ENCODE data around the gene RALY. TPM values are rescaled to one million over a fixed set of nuclear protein-coding genes. Genes with fewer than 3 reads are reported as not detected.

The RALY gene
- polyA plus RNA-seq, 1 donor from 2014 or later, result 221 TPM

DNA sequence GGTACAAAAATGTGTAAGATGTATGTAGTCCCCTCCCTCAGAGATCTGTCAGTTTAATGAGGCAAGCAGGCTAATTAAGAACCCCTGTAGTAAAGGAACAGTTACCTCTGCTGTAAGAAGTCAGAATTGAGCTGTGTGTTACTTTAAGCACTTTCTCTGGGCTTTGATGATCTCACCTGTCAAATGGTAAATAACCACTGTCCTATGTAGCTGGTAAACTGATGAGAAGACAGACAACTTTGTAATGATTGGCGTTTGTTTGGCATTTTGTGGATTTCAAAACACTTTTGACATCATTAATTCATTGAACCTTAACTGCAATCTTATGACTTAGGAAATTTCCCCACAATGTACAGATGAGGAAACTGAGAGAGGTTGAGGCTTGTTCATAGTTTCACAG lies 55.7 kb downstream of the RALY start:
- Histone ChIP-seq H3K4me2 (ENCODE audit: low read length) (no peak overlapping the region), H3K4me3 (ENCODE audit: low read length) (no peak overlapping the region), H3K9me3 (ENCODE audit: low read length) (no peaks in the 10 kb centered on the region), H2AFZ (ENCODE audit: low read depth, low read length) (no peak overlapping the region), H3K9ac (ENCODE audit: low read length) (no peak overlapping the region), H3K36me3 (ENCODE audit: insufficient read depth, low read length) (no peaks in the 10 kb centered on the region), H4K20me1 (ENCODE audit: insufficient read depth) (no peaks in the 10 kb centered on the region), H3F3A (ENCODE audit: insufficient read depth, low read length, poor library complexity, severe bottlenecking) (no peaks in the 10 kb centered on the region), H3K79me2 (replicated peaks; ENCODE audit: insufficient read depth, low read length) (peaks cover 16% of the 10 kb centered on the region), H3K27me3 (ENCODE audit: insufficient read depth, low read depth, low read length) (no peaks in the 10 kb centered on the region), H3K9me2 (ENCODE audit: insufficient read depth, low read length) (no peaks in the 10 kb centered on the region), H3K27ac (ENCODE audit: low read length) (no peak overlapping the region)
- TF ChIP-seq SMC3 (conservative IDR thresholded peaks at IDR 0.05; ENCODE audit: poor library complexity), result no peak
- TF ChIP-seq RAD21 (conservative IDR thresholded peaks at IDR 0.05), result no peak
- TF ChIP-seq MXI1 (conservative IDR thresholded peaks at IDR 0.05; ENCODE audit: poor library complexity, severe bottlenecking), result no peak

GRCh38 chr20:34049897-34050695 lies 56.4 kb downstream of the RALY start:
- H4K20me1 ChIP-seq (ENCODE audit: insufficient read depth), result no peaks in the 10 kb centered on the region
- TF ChIP-seq TAF1 (IDR thresholded peaks at IDR 0.05; ENCODE audit: low read depth), result no peak
- TF ChIP-seq, protein P1, sequence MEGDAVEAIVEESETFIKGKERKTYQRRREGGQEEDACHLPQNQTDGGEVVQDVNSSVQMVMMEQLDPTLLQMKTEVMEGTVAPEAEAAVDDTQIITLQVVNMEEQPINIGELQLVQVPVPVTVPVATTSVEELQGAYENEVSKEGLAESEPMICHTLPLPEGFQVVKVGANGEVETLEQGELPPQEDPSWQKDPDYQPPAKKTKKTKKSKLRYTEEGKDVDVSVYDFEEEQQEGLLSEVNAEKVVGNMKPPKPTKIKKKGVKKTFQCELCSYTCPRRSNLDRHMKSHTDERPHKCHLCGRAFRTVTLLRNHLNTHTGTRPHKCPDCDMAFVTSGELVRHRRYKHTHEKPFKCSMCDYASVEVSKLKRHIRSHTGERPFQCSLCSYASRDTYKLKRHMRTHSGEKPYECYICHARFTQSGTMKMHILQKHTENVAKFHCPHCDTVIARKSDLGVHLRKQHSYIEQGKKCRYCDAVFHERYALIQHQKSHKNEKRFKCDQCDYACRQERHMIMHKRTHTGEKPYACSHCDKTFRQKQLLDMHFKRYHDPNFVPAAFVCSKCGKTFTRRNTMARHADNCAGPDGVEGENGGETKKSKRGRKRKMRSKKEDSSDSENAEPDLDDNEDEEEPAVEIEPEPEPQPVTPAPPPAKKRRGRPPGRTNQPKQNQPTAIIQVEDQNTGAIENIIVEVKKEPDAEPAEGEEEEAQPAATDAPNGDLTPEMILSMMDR (IDR thresholded peaks at IDR 0.05; ENCODE audit: poor library complexity, severe bottlenecking), result no peak
- no peak for TF ChIP-seq EZH2 (IDR thresholded peaks at IDR 0.05; ENCODE audit: borderline replicate concordance, insufficient read depth, low read length, poor library complexity, severe bottlenecking)
- no peak for TF ChIP-seq SMC3 (conservative IDR thresholded peaks at IDR 0.05; ENCODE audit: poor library complexity)
- TF ChIP-seq, protein P2, sequence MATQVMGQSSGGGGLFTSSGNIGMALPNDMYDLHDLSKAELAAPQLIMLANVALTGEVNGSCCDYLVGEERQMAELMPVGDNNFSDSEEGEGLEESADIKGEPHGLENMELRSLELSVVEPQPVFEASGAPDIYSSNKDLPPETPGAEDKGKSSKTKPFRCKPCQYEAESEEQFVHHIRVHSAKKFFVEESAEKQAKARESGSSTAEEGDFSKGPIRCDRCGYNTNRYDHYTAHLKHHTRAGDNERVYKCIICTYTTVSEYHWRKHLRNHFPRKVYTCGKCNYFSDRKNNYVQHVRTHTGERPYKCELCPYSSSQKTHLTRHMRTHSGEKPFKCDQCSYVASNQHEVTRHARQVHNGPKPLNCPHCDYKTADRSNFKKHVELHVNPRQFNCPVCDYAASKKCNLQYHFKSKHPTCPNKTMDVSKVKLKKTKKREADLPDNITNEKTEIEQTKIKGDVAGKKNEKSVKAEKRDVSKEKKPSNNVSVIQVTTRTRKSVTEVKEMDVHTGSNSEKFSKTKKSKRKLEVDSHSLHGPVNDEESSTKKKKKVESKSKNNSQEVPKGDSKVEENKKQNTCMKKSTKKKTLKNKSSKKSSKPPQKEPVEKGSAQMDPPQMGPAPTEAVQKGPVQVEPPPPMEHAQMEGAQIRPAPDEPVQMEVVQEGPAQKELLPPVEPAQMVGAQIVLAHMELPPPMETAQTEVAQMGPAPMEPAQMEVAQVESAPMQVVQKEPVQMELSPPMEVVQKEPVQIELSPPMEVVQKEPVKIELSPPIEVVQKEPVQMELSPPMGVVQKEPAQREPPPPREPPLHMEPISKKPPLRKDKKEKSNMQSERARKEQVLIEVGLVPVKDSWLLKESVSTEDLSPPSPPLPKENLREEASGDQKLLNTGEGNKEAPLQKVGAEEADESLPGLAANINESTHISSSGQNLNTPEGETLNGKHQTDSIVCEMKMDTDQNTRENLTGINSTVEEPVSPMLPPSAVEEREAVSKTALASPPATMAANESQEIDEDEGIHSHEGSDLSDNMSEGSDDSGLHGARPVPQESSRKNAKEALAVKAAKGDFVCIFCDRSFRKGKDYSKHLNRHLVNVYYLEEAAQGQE (IDR thresholded peaks at IDR 0.05; ENCODE audit: borderline replicate concordance), result no peak
- no peak for TF ChIP-seq RAD21 (conservative IDR thresholded peaks at IDR 0.05)
- TF ChIP-seq POLR2AphosphoS5 (IDR thresholded peaks at IDR 0.05), result no peak
- TF ChIP-seq EP300 (conservative IDR thresholded peaks at IDR 0.05; ENCODE audit: poor library complexity, severe bottlenecking), result no peak
- no peak for TF ChIP-seq MXI1 (conservative IDR thresholded peaks at IDR 0.05; ENCODE audit: poor library complexity, severe bottlenecking)

More at GRCh38 chr20:34049897-34050695, 56.4 kb downstream of the RALY start:
- no peak overlapping the region for H3K9ac ChIP-seq (ENCODE audit: low read length)
- H3K4me3 ChIP-seq (ENCODE audit: low read length), result no peak overlapping the region
- H3K9me2 ChIP-seq (ENCODE audit: insufficient read depth, low read length), result no peaks in the 10 kb centered on the region
- no peak overlapping the region for H2AFZ ChIP-seq (ENCODE audit: low read depth, low read length)
- no peak overlapping the region for H3K4me2 ChIP-seq (ENCODE audit: low read length)
- peaks cover 16% of the 10 kb centered on the region for H3K79me2 ChIP-seq (replicated peaks; ENCODE audit: insufficient read depth, low read length)
- H3K27me3 ChIP-seq (ENCODE audit: insufficient read depth, low read depth, low read length), result no peaks in the 10 kb centered on the region
- H3K27ac ChIP-seq (ENCODE audit: low read length), result no peak overlapping the region
- no peaks in the 10 kb centered on the region for H3F3A ChIP-seq (ENCODE audit: insufficient read depth, low read length, poor library complexity, severe bottlenecking)
- no peaks in the 10 kb centered on the region for H3K9me3 ChIP-seq (ENCODE audit: low read length)
- no peaks in the 10 kb centered on the region for H3K36me3 ChIP-seq (ENCODE audit: insufficient read depth, low read length)
